ENCODE data around the gene MACROD2. TPM values are rescaled to one million over a fixed set of nuclear protein-coding genes. Genes with fewer than 3 reads are reported as not detected.

The MACROD2 gene
- total RNA-seq, 3 donors from 2014 or later: 3.2 to 7.6 (median 6.4) TPM

- no peaks in the 10 kb centered on the region for H3K9me3 ChIP-seq
- ATAC-seq (no peak), DNase-seq (no peak)
- intact Hi-C loops (cut with DNase I, micrococcal nuclease): no loop called here
- no peaks in the 10 kb centered on the region for H3K4me1 ChIP-seq (ENCODE audit: low read depth)
- no peaks in the 10 kb centered on the region for H3K36me3 ChIP-seq (ENCODE audit: low read depth)
- no peak for TF ChIP-seq CTCF (IDR thresholded peaks at IDR 0.05)
- H3K4me3 ChIP-seq: no peak overlapping the region
Measured at GRCh38 chr20:15619341-15619740, 1624.0 kb downstream of the MACROD2 start.

DNA sequence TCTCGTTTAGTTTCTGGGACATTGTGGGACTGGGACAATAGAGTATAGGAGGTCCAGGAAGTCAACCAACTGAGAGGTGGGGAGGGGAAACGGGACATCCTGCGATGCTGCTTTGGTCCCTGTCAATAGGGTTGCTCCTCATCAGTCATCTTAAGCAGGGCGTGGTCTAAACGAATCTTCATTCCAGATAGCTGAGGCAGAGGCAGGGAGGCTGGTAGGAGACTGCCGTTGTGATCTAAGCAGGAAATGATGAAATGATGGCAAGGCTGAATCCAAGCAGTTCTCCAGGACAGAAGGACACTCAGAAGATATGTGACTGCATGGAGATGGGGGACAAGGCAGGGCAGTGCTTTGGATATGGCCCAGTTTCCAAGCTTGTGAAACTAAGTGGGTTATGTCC lies 1624.5 kb downstream of the MACROD2 start:
- TF ChIP-seq CTCF (IDR thresholded peaks at IDR 0.05): no peak
- no peaks in the 10 kb centered on the region for H3K4me1 ChIP-seq (ENCODE audit: low read depth)
- ATAC-seq (no peak), DNase-seq (no peak)
- no peaks in the 10 kb centered on the region for H3K36me3 ChIP-seq (ENCODE audit: low read depth)
- no peaks in the 10 kb centered on the region for H3K9me3 ChIP-seq
- intact Hi-C loops (cut with DNase I, micrococcal nuclease): no loop called here
- H3K4me3 ChIP-seq: no peak overlapping the region

GRCh38 chr20:15622368-15622767 lies 1627.1 kb downstream of the MACROD2 start:
- intact Hi-C loops (cut with DNase I, micrococcal nuclease): no loop called here
- no peaks in the 10 kb centered on the region for H3K9me3 ChIP-seq
- no peaks in the 10 kb centered on the region for H3K4me1 ChIP-seq (ENCODE audit: low read depth)
- no peak overlapping the region for H3K4me3 ChIP-seq
- no peaks in the 10 kb centered on the region for H3K36me3 ChIP-seq (ENCODE audit: low read depth)
- DNase-seq (no peak), ATAC-seq (no peak)
- TF ChIP-seq CTCF (IDR thresholded peaks at IDR 0.05): no peak

- DNase-seq (no peak), ATAC-seq (no peak)
- Histone ChIP-seq H3K4me1 (ENCODE audit: low read depth) (no peaks in the 10 kb centered on the region), H3K4me3 (no peak overlapping the region), H3K36me3 (ENCODE audit: low read depth) (no peaks in the 10 kb centered on the region), H3K9me3 (no peaks in the 10 kb centered on the region)
- intact Hi-C loops (cut with DNase I, micrococcal nuclease): no loop called here
- TF ChIP-seq CTCF (IDR thresholded peaks at IDR 0.05): no peak
Measured at GRCh38 chr20:15623215-15623614, 1627.9 kb downstream of the MACROD2 start.

GRCh38 chr20:15625981-15626380 lies 1630.7 kb downstream of the MACROD2 start:
- no peak for ATAC-seq
- Histone ChIP-seq H3K9me3 (no peaks in the 10 kb centered on the region), H3K36me3 (ENCODE audit: low read depth) (no peaks in the 10 kb centered on the region), H3K4me1 (ENCODE audit: low read depth) (no peaks in the 10 kb centered on the region), H3K4me3 (no peak overlapping the region)
- DNase-seq: no peak
- intact Hi-C loops (cut with DNase I, micrococcal nuclease): no loop called here
- no peak for TF ChIP-seq CTCF (IDR thresholded peaks at IDR 0.05)

GRCh38 chr20:15627089-15627488 lies 1631.8 kb downstream of the MACROD2 start:
- intact Hi-C loops (cut with DNase I, micrococcal nuclease): no loop called here
- H3K9me3 ChIP-seq: no peaks in the 10 kb centered on the region
- TF ChIP-seq CTCF (IDR thresholded peaks at IDR 0.05): no peak
- ATAC-seq (no peak), DNase-seq (no peak)
- H3K4me1 ChIP-seq (ENCODE audit: low read depth): no peaks in the 10 kb centered on the region
- no peak overlapping the region for H3K4me3 ChIP-seq
- H3K36me3 ChIP-seq (ENCODE audit: low read depth): no peaks in the 10 kb centered on the region
